ENCODE measurements around the gene CTCFL. TPM values are rescaled to one million over a fixed set of nuclear protein-coding genes. Genes with fewer than 3 reads are reported as not detected.

Gene CTCFL
- total RNA-seq, 1 donor from 2014 or later = not detected

DNA sequence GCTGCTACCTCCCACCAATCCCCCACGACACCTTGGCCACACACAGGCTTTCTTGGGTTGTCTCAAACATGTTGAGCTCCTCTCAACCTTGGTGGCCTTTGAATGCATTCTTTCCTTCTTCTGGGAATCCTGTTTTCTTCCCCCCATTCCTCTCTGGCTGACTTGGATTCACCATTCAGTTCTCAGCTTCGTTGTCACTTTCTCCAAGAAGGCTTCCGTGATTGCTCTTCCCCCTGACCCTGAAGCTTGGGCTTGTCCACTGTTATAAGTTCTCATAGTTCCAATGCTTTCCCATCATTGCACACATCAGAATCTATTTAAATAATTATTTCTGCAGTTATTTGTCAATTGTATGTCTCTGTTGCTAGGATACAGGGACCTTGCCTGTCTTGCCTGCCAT is 69.6 kb downstream of the CTCFL start:
- DNase-seq (ENCODE audit: low spot score in 2 of 2) (no peak), FAIRE-seq (no peak)

GRCh38 chr20:57451795-57452661 is 72.9 kb downstream of the CTCFL start:
- no peak for DNase-seq (ENCODE audit: low spot score in 2 of 2)
- no peak for FAIRE-seq

- DNase-seq (ENCODE audit: low spot score in 2 of 2) (no peak), FAIRE-seq (no peak)
Observed at GRCh38 chr20:57451431-57451794, 73.5 kb downstream of the CTCFL start.

DNA sequence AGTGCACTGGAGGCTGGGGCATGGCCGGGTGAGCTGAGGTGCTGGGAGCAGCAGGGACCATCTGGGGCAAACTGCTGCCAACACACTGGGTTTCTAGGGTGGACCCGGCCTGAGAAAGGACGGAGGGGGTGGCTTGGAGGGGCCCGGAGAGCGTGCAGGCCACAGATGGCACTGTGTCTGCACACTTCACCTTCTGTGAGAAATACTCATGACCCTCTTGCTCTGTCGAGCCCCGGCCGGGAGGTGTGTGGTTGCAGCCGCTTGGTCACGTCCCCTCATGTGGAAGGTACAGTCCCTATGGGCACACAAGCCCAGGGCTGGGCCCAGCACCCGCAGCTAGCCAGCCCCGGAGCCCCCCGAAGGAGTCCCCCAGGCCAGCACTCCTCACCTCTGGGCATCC is 74.0 kb downstream of the CTCFL start:
- DNase-seq (ENCODE audit: low spot score in 2 of 2) (no peak), FAIRE-seq (no peak)

DNA sequence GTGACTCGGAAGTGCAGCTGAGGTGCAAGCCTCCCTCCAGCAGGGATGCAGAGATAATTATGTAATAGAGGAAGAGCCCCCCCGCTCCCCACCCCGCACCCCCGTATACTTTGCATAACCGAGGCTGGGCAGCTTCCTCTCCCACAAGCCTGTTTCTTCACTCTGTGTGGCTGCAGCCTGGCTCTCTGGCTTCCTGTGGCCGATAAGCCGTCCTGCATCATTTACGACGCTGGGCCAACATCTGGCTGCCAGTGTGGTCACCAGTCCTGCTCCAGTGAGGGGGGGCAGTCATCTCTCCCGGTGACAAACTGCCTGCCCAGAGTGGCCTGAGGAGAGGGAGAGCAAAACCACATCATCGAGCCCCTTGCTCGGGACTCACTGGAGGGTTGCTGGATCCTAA is 74.5 kb downstream of the CTCFL start:
- DNase-seq (ENCODE audit: low spot score in 2 of 2) = no peak
- FAIRE-seq = no peak

GRCh38 chr20:57449398-57450354 is 75.3 kb downstream of the CTCFL start:
- FAIRE-seq = no peak

DNA sequence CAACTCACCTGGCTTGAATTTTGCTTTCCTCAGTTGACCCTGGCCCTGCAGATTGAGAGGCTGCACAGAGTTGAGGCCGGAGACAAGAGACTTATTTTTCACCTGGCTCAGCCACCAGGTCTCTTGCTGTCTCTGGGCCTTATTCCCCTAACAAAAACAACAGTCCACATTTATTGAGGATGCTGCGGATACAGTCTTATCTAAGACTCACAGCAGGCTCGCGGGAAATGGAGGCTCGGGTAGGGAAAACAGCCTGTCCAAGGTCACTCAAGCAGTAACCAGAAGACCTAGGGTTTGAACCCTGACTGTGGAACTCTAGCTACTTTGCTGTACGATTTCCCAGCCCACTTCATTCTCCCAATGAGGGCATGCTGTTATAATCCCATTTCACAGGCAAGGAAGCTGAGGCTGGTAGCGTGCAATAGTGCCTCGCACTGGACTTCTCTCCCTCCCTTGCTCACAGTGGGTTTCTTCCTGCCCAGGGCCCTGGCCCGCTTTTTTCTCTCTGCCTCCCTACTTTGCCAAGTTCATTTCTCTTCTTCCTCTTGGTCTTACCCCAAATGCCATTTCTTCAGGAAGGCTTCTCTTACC is 76.1 kb downstream of the CTCFL start:
- FAIRE-seq (no peak), DNase-seq (ENCODE audit: low spot score in 2 of 2) (no peak)

More at GRCh38 chr20:57449398-57450354, 75.3 kb downstream of the CTCFL start:
- DNase-seq (ENCODE audit: low spot score in 2 of 2) = no peak

Other genes with a start within 250 kb of the CTCFL start
- gene SPO11, start 195.3 kb downstream of the CTCFL start, total RNA-seq = not detected
- gene RAE1, start 173.9 kb downstream of the CTCFL start, total RNA-seq = 31.8 TPM
- 10.6 TPM for gene RBM38, start 133.7 kb downstream of the CTCFL start, total RNA-seq
- gene PCK1, start 36.0 kb upstream of the CTCFL start, total RNA-seq = under 0.01 TPM
- not detected for gene ZBP1, start 95.3 kb upstream of the CTCFL start, total RNA-seq
- gene PMEPA1, start 184.9 kb upstream of the CTCFL start, total RNA-seq = 6.1 TPM

Measured in frontal cortex (tissue), 4 donors.